Neutrophil (primary cell): ENCODE results near the gene ARHGAP4.

Experiments
- H3K27ac ChIP-seq: fragments of 200-600 bp; sonication (generic); 2 replicates; pipeline ENCODE4 v1.5.1; 2016; ENCODE audit warnings: mild to moderate bottlenecking, moderate library complexity
- H3K27me3 ChIP-seq: fragments of 200-600 bp; sonication (generic); 2 replicates; pipeline ENCODE4 v1.6.0; 2016; ENCODE audit warnings: mild to moderate bottlenecking
- H3K36me3 ChIP-seq: fragments of 200-600 bp; sonication (generic); 2 replicates; pipeline ENCODE4 v1.5.1; 2017
- H3K4me1 ChIP-seq, 2 experiments: fragments of 200-600 bp in 1 of 2; sonication (generic) in 1 of 2; 1 replicate in 1 of 2; 2 replicates in 1 of 2; pipeline versions ENCODE4 v1.5.1 to v1.6.1; 2013 to 2016; ENCODE audit warnings: low read depth in 1 of 2, low read length in 1 of 2, mild to moderate bottlenecking in 1 of 2, moderate library complexity in 1 of 2; ENCODE audit not compliant: control insufficient read depth in 1 of 2, insufficient read depth in 1 of 2
- H3K4me3 ChIP-seq, 2 experiments: fragments of 200-600 bp in 1 of 2; sonication (generic) in 1 of 2; 1 replicate in 1 of 2; 2 replicates in 1 of 2; pipeline ENCODE4 v1.5.1; 2013 to 2016; ENCODE audit warnings: low read depth in 1 of 2, low read length in 1 of 2, mild to moderate bottlenecking in 1 of 2, moderate library complexity in 1 of 2
- H3K9me3 ChIP-seq: fragments of 200-600 bp; sonication (generic); 2 replicates; pipeline ENCODE4 v1.5.1; 2016
- CTCF ChIP-seq: fragments of 200-600 bp; sonication (generic); IDR thresholded peaks from 2 replicates; pipeline ENCODE4 v1.5.1; 2016; ENCODE audit warnings: antibody characterized with exemption

Gene ARHGAP4

GRCh38 chrX:153875391-153876111 is 50.5 kb downstream of the ARHGAP4 start:
- Histone ChIP-seq H3K27ac (no peak overlapping the region), H3K9me3 (no peaks in the 10 kb centered on the region), H3K4me3 (no peak overlapping the region), H3K4me1 (no peaks in the 10 kb centered on the region), H3K27me3 (peaks cover 60% of the 10 kb centered on the region), H3K36me3 (no peaks in the 10 kb centered on the region)
- no peak for TF ChIP-seq CTCF

GRCh38 chrX:153874366-153875125 is 51.5 kb downstream of the ARHGAP4 start:
- no peaks in the 10 kb centered on the region for H3K36me3 ChIP-seq
- TF ChIP-seq CTCF: no peak
- H3K4me3 ChIP-seq: no peak overlapping the region
- H3K9me3 ChIP-seq: no peaks in the 10 kb centered on the region
- H3K4me1 ChIP-seq: no peaks in the 10 kb centered on the region
- H3K27me3 ChIP-seq: peaks cover 52% of the 10 kb centered on the region
- no peak overlapping the region for H3K27ac ChIP-seq

GRCh38 chrX:153874085-153874365 is 52.0 kb downstream of the ARHGAP4 start:
- no peak overlapping the region for H3K4me3 ChIP-seq
- peaks cover 47% of the 10 kb centered on the region for H3K27me3 ChIP-seq
- no peaks in the 10 kb centered on the region for H3K36me3 ChIP-seq
- no peaks in the 10 kb centered on the region for H3K4me1 ChIP-seq
- no peaks in the 10 kb centered on the region for H3K9me3 ChIP-seq
- TF ChIP-seq CTCF: no peak
- no peak overlapping the region for H3K27ac ChIP-seq

- Histone ChIP-seq H3K4me1 (no peaks in the 10 kb centered on the region), H3K9me3 (no peaks in the 10 kb centered on the region), H3K36me3 (no peaks in the 10 kb centered on the region), H3K27me3 (peaks cover 42% of the 10 kb centered on the region), H3K4me3 (no peak overlapping the region), H3K27ac (no peak overlapping the region)
- no peak for TF ChIP-seq CTCF
Measured at GRCh38 chrX:153873282-153874084, 52.6 kb downstream of the ARHGAP4 start.

- Histone ChIP-seq H3K36me3 (no peaks in the 10 kb centered on the region), H3K27me3 (peaks cover 30% of the 10 kb centered on the region), H3K4me3 (no peak overlapping the region), H3K9me3 (no peaks in the 10 kb centered on the region), H3K4me1 (no peaks in the 10 kb centered on the region), H3K27ac (no peak overlapping the region)
- TF ChIP-seq CTCF: no peak
Measured at GRCh38 chrX:153871946-153872878, 53.9 kb downstream of the ARHGAP4 start.
